ENCODE measurements around the gene LRRC8E. TPM values are rescaled to one million over a fixed set of nuclear protein-coding genes. Genes with fewer than 3 reads are reported as not detected.
A peak's percentile ranks its signal among the peaks of the same experiment; 100 is the strongest.

LRRC8E gene
- total and polyA plus RNA-seq, 10 of the 15 experiments (the other 5 are each of a cell fraction or from before 2014, with no cell fraction given), result 0.04 to 0.32 (median 0.25) TPM; not detected in 7

GRCh38 chr19:7915250-7916102, 27.2 kb downstream of the LRRC8E start:
- DNase-seq (ENCODE audit: low read depth, low spot score) (no peak), FAIRE-seq (no peak), ATAC-seq (no peak)
- BruUV-seq (replicated peaks), result no TSS peak
- ChIA-PET POLR2A (no interaction called here), CTCF (no interaction called here), RAD21 (ENCODE audit: unreplicated experiment) (no interaction called here), SMC1A (ENCODE audit: uncharacterized antibody, unreplicated experiment) (no interaction called here)
- H3K27ac ChIP-seq (ENCODE audit: control insufficient read depth, insufficient read depth), result no peak overlapping the region
- H3K36me3 ChIP-seq (ENCODE audit: control insufficient read depth in 2 of 2, insufficient read depth in 2 of 2, low read length in 1 of 2), result peaks cover 0 to 14% of the 10 kb centered on the region in 2 experiments; a peak in 3 of 4 replicates
- WGBS (ENCODE audit: insufficient coverage, insufficient replicate concordance, low lambda C conversion rate, missing lambda C conversion rate), result 33% methylated on average over 21 of the region's 24 CpGs
- H3K4me1 ChIP-seq (ENCODE audit: control insufficient read depth, insufficient read depth, low read length), result peaks cover 5% of the 10 kb centered on the region
- no peak overlapping the region for H3K4me3 ChIP-seq
- H3K79me2 ChIP-seq (ENCODE audit: control insufficient read depth, insufficient read depth, low read length), result no peaks in the 10 kb centered on the region
- peaks cover 8 to 21% of the 10 kb centered on the region in 2 experiments for H3K27me3 ChIP-seq (replicated peaks in 1 of 2; ENCODE audit: control insufficient read depth in 2 of 2, insufficient read depth in 2 of 2, low read length in 1 of 2)
- H3K9ac ChIP-seq (ENCODE audit: control insufficient read depth, insufficient read depth, low read length), result no peak overlapping the region
- no peaks in the 10 kb centered on the region; the same call in 2 of the 3 replicates for H3K9me3 ChIP-seq (replicated peaks; ENCODE audit: control insufficient read depth, insufficient read depth, low read length)
- H2AFZ ChIP-seq (ENCODE audit: control insufficient read depth, low read depth, low read length), result no peak overlapping the region
- intact Hi-C loops (cut with micrococcal nuclease; ENCODE audit: unreplicated experiment), result no loop called here
- peak overlapping the region; percentile 4; the same call in 1 of the 2 replicates for H3K4me2 ChIP-seq (ENCODE audit: control insufficient read depth, insufficient read depth)
- H4K20me1 ChIP-seq (ENCODE audit: control insufficient read depth, insufficient read depth), result no peaks in the 10 kb centered on the region
- in situ Hi-C loops (cut with MboI), result no loop called here
- TF ChIP-seq CTCF (IDR thresholded peaks at IDR 0.05 in 2 of 3, conservative IDR thresholded peaks at IDR 0.05 in 1 of 3; ENCODE audit: control insufficient read depth in 2 of 3, extremely low read depth in 1 of 3, insufficient read depth in 1 of 3, low read depth in 3 of 3, low read length in 3 of 3) (no peak), WRNIP1 (IDR thresholded peaks at IDR 0.05; ENCODE audit: borderline replicate concordance, low read depth, low read length) (no peak), USF2 (IDR thresholded peaks at IDR 0.05; ENCODE audit: borderline replicate concordance, low read depth, low read length) (no peak), CBX3 (IDR thresholded peaks at IDR 0.05; ENCODE audit: borderline replicate concordance, low read depth) (no peak), NFIC (IDR thresholded peaks at IDR 0.05; ENCODE audit: low read depth, low read length) (no peak), PAX5 (IDR thresholded peaks at IDR 0.05; ENCODE audit: borderline replicate concordance, low read depth, low read length) (no peak), SRF (IDR thresholded peaks at IDR 0.05; ENCODE audit: low read depth in 2 of 2, low read length in 2 of 2) (no peak), RAD21 (IDR thresholded peaks at IDR 0.05; ENCODE audit: insufficient read depth, low read depth, low read length) (no peak), REST (IDR thresholded peaks at IDR 0.05; ENCODE audit: low read depth, low read length) (no peak), PAX8 (IDR thresholded peaks at IDR 0.05) (no peak), MYB (IDR thresholded peaks at IDR 0.05; ENCODE audit: borderline replicate concordance, low read depth, low read length) (no peak)
- TF ChIP-seq, protein P1, sequence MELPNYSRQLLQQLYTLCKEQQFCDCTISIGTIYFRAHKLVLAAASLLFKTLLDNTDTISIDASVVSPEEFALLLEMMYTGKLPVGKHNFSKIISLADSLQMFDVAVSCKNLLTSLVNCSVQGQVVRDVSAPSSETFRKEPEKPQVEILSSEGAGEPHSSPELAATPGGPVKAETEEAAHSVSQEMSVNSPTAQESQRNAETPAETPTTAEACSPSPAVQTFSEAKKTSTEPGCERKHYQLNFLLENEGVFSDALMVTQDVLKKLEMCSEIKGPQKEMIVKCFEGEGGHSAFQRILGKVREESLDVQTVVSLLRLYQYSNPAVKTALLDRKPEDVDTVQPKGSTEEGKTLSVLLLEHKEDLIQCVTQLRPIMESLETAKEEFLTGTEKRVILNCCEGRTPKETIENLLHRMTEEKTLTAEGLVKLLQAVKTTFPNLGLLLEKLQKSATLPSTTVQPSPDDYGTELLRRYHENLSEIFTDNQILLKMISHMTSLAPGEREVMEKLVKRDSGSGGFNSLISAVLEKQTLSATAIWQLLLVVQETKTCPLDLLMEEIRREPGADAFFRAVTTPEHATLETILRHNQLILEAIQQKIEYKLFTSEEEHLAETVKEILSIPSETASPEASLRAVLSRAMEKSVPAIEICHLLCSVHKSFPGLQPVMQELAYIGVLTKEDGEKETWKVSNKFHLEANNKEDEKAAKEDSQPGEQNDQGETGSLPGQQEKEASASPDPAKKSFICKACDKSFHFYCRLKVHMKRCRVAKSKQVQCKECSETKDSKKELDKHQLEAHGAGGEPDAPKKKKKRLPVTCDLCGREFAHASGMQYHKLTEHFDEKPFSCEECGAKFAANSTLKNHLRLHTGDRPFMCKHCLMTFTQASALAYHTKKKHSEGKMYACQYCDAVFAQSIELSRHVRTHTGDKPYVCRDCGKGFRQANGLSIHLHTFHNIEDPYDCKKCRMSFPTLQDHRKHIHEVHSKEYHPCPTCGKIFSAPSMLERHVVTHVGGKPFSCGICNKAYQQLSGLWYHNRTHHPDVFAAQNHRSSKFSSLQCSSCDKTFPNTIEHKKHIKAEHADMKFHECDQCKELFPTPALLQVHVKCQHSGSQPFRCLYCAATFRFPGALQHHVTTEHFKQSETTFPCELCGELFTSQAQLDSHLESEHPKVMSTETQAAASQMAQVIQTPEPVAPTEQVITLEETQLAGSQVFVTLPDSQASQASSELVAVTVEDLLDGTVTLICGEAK (IDR thresholded peaks at IDR 0.05; ENCODE audit: borderline replicate concordance), result no peak
